Measurements from ENCODE around the gene BMPER.

The BMPER gene

DNA sequence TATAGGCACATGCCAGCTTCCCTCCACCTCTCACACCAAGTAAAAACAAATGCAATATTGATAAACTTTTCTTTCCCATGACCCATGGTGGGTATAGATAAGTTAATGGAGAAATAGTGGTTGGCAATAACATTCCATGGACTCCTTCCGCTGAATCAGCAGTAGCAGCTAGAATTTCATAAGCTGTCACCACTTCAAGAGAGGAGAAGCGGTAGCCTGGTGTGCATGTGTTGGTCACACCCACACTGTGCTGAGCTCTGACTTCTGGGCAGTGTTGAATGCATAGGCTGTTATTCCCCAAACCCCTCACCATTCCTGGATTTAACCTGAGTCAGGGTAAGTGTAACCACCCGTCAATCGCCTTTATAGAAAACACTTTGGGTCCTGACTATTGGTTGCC, 32.5 kb upstream of the BMPER start:
- no peak overlapping the region for H3K4me3 ChIP-seq (ENCODE audit: low read length)
- TF ChIP-seq, protein P1, sequence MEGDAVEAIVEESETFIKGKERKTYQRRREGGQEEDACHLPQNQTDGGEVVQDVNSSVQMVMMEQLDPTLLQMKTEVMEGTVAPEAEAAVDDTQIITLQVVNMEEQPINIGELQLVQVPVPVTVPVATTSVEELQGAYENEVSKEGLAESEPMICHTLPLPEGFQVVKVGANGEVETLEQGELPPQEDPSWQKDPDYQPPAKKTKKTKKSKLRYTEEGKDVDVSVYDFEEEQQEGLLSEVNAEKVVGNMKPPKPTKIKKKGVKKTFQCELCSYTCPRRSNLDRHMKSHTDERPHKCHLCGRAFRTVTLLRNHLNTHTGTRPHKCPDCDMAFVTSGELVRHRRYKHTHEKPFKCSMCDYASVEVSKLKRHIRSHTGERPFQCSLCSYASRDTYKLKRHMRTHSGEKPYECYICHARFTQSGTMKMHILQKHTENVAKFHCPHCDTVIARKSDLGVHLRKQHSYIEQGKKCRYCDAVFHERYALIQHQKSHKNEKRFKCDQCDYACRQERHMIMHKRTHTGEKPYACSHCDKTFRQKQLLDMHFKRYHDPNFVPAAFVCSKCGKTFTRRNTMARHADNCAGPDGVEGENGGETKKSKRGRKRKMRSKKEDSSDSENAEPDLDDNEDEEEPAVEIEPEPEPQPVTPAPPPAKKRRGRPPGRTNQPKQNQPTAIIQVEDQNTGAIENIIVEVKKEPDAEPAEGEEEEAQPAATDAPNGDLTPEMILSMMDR (IDR thresholded peaks at IDR 0.05; ENCODE audit: insufficient read depth, low read depth, low read length, missing control alignments), result no peak

GRCh38 chr7:33873518-33873917, 31.8 kb upstream of the BMPER start:
- TF ChIP-seq, protein P1 (IDR thresholded peaks at IDR 0.05; ENCODE audit: insufficient read depth, low read depth, low read length, missing control alignments), result no peak
- no peak overlapping the region for H3K4me3 ChIP-seq (ENCODE audit: low read length)
- DNase-seq (ENCODE audit: low read depth), result peak; percentile 21

More for the DNA sequence above, 32.5 kb upstream of the BMPER start:
- DNase-seq (ENCODE audit: low read depth), result no peak

GRCh38 chr7:33873981-33874750, 31.2 kb upstream of the BMPER start:
- TF ChIP-seq, protein P1 (IDR thresholded peaks at IDR 0.05; ENCODE audit: insufficient read depth, low read depth, low read length, missing control alignments), result no peak
- DNase-seq (ENCODE audit: low read depth), result peak; percentile 83
- H3K4me3 ChIP-seq (ENCODE audit: low read length), result no peak overlapping the region

DNA sequence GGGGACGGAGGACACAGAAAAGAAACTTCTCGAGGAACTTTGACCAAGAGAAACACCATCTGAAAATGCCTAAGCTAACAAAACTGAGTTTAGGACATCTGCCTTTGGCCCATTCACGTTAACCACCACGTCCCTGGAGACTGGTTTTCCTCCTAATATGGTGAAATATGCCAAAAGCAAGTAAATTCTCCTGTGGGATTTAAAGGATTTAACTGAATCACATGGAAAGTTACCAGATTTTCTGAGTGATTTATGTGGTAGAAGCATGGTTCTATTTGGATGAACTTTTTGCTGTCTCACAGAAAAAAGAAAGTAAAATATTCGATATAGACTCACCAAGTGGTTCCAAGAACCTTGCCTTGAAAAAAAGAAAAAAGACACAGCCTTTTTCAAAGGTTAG, 30.4 kb upstream of the BMPER start:
- H3K4me3 ChIP-seq (ENCODE audit: low read length), result no peak overlapping the region
- DNase-seq (ENCODE audit: low read depth), result no peak
- TF ChIP-seq, protein P1 (IDR thresholded peaks at IDR 0.05; ENCODE audit: insufficient read depth, low read depth, low read length, missing control alignments), result no peak

DNA sequence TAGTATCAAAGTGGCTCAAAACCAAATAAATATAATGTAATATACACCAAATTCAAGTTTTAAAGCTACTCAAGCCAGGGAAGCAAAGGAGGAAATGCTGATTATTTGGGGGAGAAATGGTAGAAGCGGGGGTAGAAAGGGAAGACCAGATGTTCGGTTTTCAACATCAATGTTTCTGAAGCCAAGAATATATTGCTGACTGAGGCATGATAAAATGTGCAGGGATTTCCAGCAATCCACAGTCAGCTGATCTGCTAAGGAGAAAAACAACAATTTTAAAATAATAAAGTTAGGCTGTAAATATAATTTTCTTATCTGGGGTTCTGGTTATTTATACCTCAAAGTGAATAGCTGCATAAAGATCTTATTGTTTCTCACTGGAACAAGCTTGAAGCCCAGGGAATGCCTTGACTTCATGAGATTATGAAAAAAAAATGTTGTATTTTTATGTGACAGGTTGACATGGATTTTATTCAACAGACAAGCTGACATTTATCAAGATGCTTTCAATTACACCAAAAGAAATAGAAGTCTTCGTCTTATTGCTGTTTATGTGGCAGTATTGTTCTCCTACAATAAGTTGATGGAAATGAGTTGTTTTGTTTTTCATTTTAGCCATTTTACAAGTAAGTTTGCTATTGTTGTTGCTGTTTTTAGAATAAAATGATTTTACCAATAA, 28.6 kb upstream of the BMPER start:
- DNase-seq (ENCODE audit: low read depth), result no peak
- TF ChIP-seq, protein P1 (IDR thresholded peaks at IDR 0.05; ENCODE audit: insufficient read depth, low read depth, low read length, missing control alignments), result no peak
- no peak overlapping the region for H3K4me3 ChIP-seq (ENCODE audit: low read length)

DNA sequence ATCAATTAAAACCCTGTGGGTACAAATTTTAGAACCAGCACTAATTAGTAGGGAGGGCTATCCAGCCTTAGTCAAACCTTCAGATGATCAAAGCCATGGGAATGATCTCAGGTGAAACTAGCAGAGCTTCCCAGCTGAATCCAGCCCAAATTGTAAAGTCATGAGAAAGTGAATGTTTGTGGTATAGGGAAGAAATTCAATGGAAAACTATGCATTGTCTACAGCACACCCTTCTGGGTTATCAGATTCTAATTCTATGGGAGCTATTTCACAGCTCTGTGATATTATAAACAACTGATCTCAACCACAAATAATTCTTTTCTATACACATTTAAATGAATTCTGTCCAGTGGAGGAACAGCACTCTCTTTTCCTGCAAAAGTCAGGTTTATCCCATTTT, 24.6 kb upstream of the BMPER start:
- no peak overlapping the region for H3K4me3 ChIP-seq (ENCODE audit: low read length)
- TF ChIP-seq, protein P1 (IDR thresholded peaks at IDR 0.05; ENCODE audit: insufficient read depth, low read depth, low read length, missing control alignments), result no peak
- DNase-seq (ENCODE audit: low read depth), result peak; percentile 77
